Measurements from ENCODE around the gene TNN.

The TNN gene

GRCh38 chr1:175178056-175178455 is 110.4 kb downstream of the TNN start:
- DNase-seq (ENCODE audit: low spot score) = no peak

DNA sequence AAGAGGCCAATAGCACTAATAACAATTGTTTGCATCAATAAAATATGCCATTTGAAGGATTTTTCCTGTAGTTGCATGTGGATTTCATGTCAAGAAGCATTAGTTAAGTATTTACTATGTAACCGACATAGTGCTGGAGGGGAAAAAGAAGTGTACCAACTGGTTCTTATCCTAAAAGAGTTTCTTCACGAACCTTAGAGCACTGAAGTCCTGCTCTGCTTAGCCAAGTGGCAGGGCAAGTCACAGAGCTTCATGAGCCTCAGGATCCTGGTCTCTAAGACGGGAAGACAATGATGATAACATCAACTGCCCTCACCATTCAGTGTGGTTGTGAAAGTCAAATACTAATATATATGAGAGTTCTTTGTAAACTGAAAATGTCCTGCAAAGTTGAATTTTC is 110.8 kb downstream of the TNN start:
- DNase-seq (ENCODE audit: low spot score) = no peak

- no peak for DNase-seq (ENCODE audit: low spot score)
These were observed 112.4 kb downstream of the TNN start for GRCh38 chr1:175179837-175180590.

GRCh38 chr1:175182201-175182746 is 114.6 kb downstream of the TNN start:
- DNase-seq (ENCODE audit: low spot score) = no peak

DNA sequence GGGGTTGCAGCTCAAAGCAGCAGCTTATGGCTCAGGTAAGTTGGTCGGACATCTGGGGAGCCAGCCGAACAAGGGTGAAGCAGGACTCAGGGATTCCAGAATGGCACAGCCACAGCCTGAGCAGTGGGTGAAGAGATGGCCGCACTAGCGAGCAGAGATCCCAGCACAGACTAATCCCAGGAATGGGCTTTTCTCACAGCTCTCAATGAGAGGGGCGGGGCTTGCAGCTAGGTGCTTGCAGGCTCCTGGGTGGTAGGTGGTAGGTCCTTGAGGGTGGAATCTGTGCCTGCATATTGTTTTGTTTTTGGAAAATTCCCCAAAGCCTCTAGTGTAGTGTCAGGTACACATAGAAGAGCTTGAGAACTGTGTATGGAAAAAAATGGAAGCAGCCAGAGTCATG is 116.0 kb downstream of the TNN start:
- no peak for DNase-seq (ENCODE audit: low spot score)

DNA sequence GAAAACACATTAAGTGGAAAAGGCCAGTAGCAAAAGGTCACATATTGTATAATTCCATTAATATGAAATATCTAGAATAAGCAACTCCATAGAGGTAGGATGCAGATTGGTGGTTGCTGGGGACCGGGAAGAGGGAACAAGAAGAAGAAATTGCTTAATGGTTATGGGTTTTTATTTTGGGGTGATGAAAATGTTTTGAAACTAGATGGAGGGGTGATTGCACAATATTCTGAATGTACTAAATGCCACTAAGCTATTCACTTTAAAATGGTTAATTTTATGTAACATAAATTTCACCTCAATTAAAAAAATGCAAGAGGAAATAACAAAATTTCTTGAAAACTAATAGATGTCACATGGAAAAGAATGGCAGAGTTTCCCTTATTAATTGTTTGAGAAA is 118.3 kb downstream of the TNN start:
- no peak for DNase-seq (ENCODE audit: low spot score)

- DNase-seq (ENCODE audit: low spot score) = no peak
These were observed 119.0 kb downstream of the TNN start for GRCh38 chr1:175186433-175187160.

DNA sequence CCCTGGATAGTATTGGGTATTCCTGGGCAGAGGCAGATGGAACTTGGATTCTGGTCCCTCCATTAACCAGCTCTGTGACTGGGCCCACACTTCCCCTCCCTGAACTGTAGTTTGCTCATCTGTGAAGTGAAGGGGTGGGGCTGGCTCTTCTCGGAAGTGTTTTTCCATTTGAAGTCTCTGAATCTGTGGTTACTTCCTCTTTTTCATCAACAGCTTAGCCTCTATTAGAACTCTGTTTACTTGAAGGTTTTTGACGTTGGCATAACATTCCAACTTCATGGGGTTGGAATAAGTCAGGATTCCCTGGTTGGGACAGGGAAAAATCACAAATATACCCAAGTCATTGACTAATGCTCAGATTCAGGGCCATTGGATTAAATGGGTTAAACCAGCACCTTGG is 121.3 kb downstream of the TNN start:
- no peak for DNase-seq (ENCODE audit: low spot score)

- DNase-seq (ENCODE audit: low spot score) = no peak
These were observed 124.0 kb downstream of the TNN start for GRCh38 chr1:175191659-175192058.

DNA sequence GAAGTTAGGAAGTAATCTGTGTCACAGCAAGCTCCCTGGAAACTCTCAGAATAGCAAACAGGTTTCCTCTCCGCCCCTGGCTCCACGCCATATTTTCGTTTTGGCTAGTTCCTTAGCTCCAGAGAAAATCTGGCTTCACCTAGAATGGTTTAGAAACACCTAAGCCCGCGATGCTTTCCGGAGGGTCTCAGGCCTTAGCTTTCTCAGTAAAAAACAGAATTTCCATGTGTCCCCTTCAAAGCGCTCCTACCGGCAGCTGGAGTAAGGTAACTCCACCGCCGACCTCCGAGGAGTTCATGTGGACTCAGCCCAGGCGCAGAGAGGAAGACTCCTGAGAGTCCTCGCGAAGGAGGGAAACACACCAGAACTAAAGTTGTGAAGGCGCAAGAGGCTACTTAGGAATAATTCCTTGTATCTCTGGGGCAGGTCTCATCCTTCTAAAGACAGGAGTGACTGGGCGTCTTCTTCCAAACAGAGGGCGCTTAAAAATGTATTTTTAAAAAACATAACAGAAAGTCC is 124.5 kb downstream of the TNN start:
- DNase-seq (ENCODE audit: low spot score) = no peak

DNA sequence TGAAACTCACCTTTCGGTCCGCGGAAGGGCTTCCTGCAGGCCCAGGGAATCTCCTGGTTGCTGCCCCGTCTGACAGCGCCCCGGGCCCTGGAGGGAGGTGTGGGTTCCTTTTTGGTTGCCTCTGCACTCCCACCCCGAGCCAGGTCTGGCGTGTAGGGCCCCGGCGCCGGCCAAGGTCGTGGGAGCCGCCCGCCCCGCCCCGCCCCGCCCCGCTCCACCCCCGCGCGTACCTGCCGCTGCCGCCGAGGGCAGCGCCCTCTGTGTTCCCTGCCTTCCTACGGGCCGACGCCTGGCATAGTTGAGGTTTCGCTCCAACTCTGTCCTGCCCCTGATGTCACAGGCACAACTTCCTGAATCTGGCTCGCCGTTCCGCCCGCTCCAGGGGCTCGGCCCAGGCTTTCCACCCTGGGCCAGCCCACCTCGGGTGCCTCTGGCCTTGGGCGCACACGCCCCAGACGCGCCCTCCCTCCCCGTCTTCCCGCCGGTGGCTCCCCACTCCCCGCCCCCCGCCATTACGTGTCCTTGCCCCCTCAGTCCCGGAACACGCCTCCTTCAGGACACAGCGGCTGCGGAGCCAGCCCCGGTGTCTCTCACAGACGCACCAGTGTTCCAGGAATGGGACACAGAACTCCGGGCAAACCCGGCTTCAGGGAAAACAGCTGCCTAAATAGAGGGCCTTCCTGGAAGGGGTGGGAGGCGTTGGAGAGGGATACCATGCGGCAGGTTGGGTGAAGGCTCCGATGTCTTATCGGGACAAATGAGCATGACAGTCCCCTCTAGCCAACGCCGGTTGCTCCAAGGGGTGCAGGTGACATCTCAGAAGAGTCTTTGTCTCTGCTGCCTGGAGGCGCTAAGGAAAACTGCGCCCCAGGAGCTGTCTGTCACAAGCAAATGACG is 125.2 kb downstream of the TNN start, which contains the start of gene KIAA0040:
Gene KIAA0040 (minus strand): TSS at position 147 of the 897 bp plus-strand sequence. CDS start 31,763 bp downstream, outside the sequence.
- peak; percentile 44 for DNase-seq (ENCODE audit: low spot score)

DNA sequence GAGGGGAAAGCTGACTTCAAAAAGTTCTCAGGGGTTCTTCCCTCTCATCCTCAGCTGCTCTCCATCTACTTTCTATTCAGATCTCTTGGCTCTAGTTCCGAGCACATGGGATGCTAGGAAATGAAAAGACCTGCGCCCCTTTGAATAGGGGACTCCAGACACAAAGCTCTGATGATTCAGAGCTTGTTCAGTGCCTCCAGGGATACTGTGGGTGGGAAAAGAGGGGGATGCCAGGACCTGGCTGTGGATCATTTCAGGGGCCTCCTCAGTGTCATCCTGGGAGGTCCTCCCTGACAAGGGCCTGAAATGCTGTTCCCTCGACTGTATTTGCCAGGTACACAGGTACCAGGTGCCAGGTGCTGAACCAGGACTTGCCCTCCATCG is 125.9 kb downstream of the TNN start:
- DNase-seq (ENCODE audit: low spot score) = no peak

GRCh38 chr1:175195281-175195680 is 127.6 kb downstream of the TNN start:
- no peak for DNase-seq (ENCODE audit: low spot score)

DNA sequence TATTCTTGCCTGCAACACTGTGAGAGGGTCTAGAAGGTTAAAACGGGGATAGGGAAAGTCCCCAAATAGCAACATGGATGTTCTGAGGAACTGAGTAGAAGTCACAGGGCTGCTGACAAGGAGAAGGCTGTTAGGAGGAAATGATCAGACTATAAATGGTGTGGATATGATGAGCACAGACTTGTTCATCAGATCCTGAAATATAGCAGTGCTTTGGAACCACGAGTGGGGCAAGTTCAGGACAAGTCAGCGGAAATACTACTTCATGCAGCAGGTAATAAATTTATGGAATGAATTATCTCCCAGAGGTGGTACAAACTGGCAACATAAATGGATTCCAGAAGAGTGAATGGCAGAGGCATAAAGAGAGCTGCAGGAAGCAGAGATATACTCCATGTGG is 128.2 kb downstream of the TNN start:
- no peak for DNase-seq (ENCODE audit: low spot score)

GRCh38 chr1:175197531-175197930 is 129.9 kb downstream of the TNN start:
- DNase-seq (ENCODE audit: low spot score) = no peak

Measured in AG08395 (cell line).